ENCODE data around the gene LMBRD1.
A peak's percentile ranks its signal among the peaks of the same experiment; 100 is the strongest.
"Not testable (repeated sequence)": the region's sequence is repeated elsewhere in the genome, so short reads cannot be mapped to it uniquely, and the experiment has no call there.

The LMBRD1 gene

DNA sequence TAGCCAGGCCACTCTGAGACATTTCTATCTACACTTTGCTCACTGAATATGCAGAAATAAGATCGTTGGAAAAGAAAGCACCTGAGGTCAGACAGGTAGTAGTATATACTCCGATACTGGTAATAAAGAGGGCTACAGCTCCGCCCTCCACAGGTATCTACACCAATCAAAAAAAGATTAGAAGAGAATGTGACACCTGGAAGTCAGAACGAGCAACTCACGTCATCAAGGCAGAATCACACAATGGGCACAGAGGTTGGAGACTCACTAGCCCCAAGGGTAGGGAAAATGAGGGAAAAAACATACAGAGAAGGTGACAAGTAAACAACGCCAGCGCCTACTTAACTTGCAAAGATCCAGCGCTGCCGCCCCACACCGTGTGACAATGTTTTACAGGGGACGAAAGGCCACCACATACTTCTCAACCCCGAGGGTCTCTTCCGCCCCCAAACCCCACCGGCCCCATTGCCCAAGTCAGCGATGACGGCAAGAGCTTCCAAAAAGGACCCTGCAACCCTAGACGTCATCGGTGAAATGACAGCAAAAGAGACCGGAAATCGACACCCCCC is 653 bp downstream of the LMBRD1 start:
- DNase-seq, result no peak

- no peak for DNase-seq
Observed at GRCh38 chr6:69795469-69796072, 1.2 kb downstream of the LMBRD1 start.

GRCh38 chr6:69792292-69792691 is 4.5 kb downstream of the LMBRD1 start:
- no peak for DNase-seq

DNA sequence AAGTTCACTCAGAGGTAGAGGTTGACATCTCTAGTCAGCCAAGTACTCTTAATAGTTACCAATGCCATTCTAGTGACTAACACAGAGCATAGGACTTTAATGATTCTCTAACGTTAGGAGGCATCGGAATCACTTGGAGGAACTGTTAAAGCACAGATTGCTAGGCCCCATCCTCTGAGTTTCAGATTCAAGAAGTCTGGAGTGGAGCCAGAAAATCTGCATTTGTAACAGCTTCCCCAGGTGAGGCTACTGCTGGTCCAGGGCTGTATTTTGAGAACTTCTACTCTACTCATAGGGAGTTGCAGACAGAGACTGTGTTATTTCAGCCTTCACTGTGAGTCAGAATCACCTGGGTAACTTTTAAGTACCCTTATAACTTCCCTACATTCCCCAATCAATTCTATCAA is 5.7 kb downstream of the LMBRD1 start:
- DNase-seq, result no peak

DNA sequence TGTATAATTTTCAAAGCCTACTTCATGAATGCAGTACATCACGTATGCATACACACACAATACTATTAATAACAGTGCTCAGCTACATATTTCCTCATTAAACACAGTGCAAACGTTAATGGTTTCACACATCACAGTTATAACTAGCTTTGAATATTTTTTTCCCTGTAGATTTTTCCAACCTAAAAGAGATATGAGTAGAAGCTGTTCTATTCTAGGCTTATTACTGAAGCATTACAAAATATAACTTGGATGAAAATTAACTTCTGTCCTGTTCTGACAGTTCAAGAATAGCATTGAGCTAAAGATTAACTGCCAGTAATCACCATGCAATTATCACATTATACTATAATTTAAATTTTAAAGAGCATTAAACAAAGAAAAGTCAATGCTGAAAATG is 6.2 kb downstream of the LMBRD1 start:
- DNase-seq, result no peak

DNA sequence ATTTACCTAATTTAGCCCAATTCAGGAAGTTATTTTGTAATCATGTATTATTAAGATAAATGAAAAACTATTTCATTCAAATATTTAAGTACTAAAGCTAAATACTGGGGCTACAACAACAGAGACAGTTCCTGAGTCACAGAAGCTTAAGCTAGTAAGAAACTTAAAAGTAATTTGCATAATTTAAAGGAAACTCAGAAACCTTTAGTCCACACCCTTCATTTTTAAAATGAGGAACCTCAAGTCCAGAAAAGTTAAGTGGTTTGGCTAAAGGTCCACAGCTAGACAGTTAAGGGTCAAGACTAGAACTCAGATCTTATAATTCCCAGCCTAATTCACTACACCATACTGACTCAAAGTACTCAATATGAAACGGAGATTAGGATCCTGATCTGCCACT is 7.2 kb downstream of the LMBRD1 start:
- no peak for DNase-seq

DNA sequence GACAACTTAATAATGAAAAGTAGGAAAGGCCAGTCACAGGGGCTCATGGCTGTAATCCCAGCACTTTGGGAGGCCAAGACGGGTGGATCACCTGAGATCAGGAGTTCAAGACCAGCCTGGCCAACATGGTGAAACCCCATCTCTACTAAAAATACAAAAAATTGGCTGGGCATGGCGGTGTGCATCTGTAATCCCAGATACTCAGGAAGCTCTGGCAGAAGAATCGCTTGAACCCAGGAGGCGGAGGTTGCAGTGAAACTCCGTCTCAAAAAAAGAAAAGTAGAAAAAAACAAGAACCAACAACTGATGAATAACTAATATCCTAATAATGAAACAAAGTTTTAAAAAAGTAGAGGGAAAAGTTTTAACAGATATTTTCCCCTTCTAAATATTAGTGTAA is 9.4 kb downstream of the LMBRD1 start:
- DNase-seq, result not testable (repeated sequence)

DNA sequence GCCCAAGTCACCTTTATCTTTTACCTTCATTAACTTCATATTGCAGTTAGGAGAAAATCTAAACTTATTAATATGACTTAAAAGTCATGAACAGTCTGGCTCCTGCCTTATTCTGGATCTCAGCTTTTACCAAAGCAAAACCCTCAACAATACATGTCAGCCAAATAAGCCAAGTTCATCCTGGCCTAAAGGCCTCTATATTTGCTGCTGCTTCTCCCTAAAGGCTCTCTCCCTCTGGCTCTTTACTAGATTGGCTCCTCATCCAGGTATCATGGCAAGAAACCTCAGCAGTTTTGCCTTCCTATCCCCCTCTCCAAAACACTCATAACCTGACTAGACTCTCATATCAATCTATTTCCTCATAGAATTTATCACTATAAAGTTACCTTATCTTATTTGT is 11.1 kb downstream of the LMBRD1 start:
- DNase-seq, result no peak

DNA sequence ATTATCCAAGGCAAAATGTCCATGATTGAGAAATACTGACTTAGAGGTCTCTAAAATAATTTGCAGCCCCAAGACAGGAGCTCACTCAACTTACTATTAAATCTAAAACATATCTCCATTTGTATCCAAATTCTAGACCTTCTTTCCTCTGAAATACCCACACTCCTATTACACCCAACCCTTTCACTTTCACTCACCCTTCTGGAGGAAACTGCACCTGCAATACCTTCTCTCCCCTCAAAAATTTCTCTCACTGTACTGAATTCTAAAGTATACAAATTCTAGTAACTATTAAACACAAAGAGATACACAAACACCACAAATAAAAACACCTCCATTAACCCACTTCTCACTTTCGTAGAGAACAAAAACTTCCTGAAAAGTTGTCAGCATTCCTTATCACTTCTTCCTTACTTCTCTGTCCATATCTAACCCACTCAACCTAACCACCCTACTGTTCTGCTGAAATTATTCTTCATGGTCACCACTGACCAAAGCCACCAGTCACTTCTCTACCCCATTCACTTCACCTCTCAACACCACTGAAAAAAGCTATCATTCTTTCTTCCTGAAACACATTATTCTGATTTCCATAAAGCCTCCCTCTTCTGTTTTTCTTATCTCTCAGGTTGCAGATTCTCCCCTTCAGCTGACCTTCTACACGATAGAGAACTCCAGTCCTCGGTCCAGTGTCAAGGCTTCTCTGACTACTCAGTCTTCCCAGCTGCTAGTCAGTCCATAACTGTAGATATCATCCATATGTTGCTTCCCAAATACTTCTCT is 12.0 kb downstream of the LMBRD1 start:
- DNase-seq, result no peak

GRCh38 chr6:69783108-69783507 is 13.7 kb downstream of the LMBRD1 start:
- no peak for DNase-seq

- no peak for DNase-seq
Observed at GRCh38 chr6:69780585-69781178, 16.1 kb downstream of the LMBRD1 start.

DNA sequence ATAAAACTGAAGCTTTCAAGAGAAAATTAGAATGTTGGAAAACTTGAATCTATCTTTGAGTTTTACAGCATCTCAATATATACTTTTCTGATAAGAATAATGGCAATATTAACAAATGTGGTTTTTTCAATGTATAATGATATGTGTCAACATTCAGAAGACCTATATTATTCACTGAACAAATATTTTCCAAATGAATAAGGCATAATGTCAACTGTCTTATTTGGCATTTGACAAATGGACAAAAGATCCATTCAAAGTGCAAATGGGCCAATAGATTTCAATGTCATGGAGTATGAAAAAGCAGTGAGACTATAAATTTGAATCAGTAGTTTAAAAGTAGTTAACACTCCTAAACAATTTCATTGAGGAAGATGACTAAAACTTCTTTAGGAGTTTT is 20.9 kb downstream of the LMBRD1 start:
- DNase-seq, result no peak

- no peak for DNase-seq
Observed at GRCh38 chr6:69775585-69775849, 21.3 kb downstream of the LMBRD1 start.

DNA sequence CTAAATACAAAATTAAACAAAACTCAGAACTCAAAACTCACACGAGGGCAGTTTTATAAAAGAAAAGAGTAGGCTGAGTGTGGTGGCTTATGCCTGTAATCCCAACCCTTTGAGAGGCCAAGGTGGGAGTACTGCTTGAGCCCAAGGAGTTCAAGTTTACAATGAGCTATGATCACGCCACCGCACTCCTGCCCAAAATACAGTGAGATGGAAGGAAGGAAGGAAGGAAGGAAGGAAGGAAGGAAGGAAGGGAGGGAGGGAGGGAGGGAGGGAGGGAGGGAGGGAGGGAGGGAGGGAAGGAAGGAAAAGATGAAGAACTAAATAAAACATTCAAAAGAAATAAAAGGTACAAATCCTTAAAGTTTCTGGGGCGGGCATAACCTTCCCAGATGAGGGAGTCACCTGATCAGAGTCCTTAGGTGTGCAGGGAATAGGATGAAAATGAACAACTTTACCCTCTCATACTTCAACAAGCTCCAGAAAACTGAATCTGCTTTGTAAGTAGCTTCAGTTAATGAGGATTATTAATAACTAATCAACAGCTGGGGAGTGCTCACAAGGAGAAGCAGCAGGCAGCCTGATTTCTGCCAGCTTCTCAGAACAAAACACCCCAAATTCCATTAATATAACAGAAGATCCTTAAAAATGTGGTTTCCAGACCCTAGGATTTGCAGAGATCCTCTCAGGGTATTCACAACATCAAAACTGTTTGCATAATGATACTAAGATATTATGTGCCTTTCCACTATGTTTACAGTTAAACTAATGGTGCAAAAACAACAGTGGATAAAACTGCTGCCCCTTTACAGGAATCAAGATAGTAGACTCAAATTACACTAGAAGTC is 21.8 kb downstream of the LMBRD1 start:
- no peak for DNase-seq

DNA sequence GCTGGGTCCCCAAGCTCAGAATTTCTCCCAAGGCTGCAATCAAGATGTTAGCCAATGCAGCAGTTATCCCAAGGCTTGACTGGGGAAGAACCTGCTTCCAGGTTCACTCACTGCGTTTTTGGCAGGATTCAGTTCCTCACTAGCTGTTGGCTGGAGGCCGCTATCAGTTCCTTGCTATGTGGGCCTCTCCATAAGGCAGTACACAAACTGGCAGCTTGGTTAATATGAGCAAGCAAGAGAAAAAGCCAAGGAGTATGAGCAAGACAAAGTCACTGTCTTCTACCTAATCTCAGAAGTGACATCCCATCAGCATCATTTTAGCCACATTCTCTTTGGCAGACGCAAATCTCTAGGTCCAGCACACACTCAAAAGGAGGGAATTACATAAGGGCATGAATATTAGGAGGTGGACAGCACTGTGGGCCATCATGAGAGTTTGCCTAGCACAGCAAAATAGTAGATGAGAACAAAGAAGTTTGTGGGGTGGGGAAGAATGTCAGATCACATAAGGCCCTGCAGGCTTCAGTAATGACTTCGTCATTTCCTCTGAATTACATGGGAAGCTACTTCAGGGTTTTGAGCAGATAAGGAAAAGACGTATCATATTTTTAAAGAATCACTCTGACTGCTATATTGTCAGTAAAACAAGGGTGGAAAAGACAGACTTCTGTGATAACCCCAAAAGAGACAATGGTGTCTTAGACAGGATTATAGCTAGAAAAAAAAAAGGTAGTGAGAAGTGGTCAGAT is 25.5 kb downstream of the LMBRD1 start:
- DNase-seq, result no peak

DNA sequence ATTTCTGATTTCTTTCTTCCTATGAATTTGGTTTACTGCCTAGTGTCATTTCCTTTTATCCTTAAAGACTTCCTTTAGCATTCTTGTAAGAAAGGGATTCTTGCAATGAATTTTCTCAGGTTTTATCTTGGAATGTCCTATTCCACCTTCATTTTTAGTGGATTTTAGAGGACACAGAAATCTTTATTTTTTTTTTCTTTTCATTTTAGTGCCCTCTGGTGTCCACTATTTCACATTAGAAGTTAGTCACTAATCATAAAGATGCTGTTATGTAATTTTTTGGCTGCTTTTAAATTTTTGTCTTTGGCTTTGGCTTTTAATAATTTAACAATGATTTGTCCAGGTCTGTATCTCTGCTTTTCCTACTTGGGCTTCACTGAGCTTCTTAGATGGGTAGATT is 28.1 kb downstream of the LMBRD1 start:
- DNase-seq, result no peak

GRCh38 chr6:69763763-69764162 is 33.0 kb downstream of the LMBRD1 start:
- DNase-seq, result no peak

GRCh38 chr6:69761853-69762252 is 35.0 kb downstream of the LMBRD1 start:
- DNase-seq, result no peak

DNA sequence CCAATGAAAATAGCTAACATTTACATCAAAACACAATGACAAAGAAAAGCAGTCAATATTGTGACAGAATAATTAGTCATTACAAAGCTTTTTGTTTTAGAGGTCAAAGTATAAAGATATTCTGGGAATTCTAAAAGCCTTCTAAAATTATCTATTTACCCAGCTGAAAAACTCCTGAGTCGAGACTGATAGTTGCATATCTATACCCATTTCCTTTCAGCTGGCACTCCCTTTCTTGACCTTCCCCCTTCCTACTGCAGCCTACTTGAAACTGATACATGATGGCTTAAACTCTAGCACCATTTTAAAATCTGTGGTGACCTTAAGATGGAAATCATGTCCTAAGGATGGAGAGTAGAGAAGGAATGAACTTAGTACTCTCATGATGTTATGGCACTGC is 38.6 kb downstream of the LMBRD1 start:
- no peak for DNase-seq

DNA sequence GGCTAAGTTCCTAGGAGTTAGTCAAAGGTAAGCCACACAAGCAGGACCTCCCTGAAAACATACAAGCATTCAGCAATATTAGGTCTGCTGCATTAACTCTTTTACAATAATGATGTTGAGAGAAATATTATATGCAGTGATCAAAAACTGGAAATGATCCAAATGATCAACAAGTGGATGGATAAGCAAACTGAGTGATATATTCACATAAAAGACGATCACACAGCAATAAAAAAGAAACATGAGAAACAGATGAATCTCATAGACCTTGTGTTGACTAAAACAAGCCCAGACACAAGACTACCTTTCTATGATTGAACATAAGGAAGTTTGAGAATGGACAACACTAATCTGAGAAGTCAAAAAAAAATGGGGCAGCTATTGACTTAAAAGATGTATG is 39.9 kb downstream of the LMBRD1 start:
- no peak for DNase-seq

DNA sequence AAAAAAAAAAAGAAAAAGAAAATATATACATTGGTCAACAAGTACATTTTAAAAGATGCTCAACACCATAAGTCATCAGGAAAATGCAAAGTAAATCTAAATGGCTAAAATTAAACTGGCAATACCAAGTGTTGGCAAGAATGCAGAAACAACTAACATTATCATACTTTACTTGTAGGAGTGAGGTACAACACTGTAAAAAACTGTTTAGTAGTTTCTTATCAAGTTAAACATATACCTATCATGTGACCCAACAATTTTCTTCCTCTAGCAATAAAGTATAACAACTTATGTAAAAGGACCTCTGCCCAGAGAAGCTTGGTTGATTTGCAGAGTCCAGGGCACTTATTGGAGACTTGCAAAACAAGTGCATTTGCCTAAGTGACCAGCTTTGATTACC is 40.4 kb downstream of the LMBRD1 start:
- DNase-seq, result no peak

GRCh38 chr6:69735027-69735426 is 61.8 kb downstream of the LMBRD1 start:
- no peak for DNase-seq

- DNase-seq, result peak; percentile 36
Observed at GRCh38 chr6:69732640-69733039, 64.2 kb downstream of the LMBRD1 start.
